ENCODE results near the gene CGREF1. TPM values are rescaled to one million over a fixed set of nuclear protein-coding genes. Genes with fewer than 3 reads are reported as not detected.

CGREF1 gene
- total RNA-seq, 4 donors from 2014 or later = 3.7 to 8.5 TPM; not detected in 2

DNA sequence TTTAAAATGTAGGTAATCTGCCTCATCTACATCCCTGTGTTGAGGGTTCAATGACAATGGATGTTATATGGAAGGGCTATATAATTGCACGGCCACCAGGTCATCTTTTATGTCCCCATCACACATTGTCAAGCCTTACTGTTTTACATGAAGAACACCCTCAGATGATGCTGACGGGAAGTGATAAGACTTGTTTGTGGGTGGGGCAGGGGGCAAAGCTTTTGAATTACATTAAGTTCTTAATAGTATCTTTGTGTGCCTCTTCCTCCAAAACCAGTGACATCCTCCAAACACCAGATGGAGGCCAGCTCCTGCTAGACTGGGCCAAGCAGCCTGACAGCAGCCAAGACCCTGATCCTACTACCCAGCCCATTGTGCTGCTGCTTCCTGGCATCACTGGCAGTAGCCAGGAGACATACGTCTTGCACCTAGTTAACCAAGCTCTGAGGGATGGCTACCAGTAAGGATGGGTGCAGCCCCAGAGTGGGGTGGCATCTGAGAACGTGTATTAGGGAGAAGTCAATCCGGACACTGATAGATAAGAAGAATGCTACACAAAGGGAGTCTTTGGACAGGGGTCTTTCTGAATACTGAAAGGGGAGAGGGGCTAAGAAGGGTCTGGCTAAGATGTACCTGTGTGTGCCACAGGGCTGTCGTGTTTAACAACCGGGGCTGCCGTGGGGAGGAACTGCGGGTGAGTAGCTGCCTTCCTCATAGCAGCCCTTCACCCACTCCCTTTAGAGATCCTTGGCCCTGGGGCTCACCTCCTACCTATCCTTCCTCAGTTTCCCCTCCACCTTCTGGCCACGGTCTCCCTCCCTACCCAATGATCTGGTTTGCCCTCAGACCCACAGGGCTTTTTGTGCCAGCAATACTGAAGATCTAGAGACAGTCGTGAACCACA is 10.0 kb upstream of the CGREF1 start:
- TF ChIP-seq, protein P1, sequence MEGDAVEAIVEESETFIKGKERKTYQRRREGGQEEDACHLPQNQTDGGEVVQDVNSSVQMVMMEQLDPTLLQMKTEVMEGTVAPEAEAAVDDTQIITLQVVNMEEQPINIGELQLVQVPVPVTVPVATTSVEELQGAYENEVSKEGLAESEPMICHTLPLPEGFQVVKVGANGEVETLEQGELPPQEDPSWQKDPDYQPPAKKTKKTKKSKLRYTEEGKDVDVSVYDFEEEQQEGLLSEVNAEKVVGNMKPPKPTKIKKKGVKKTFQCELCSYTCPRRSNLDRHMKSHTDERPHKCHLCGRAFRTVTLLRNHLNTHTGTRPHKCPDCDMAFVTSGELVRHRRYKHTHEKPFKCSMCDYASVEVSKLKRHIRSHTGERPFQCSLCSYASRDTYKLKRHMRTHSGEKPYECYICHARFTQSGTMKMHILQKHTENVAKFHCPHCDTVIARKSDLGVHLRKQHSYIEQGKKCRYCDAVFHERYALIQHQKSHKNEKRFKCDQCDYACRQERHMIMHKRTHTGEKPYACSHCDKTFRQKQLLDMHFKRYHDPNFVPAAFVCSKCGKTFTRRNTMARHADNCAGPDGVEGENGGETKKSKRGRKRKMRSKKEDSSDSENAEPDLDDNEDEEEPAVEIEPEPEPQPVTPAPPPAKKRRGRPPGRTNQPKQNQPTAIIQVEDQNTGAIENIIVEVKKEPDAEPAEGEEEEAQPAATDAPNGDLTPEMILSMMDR (IDR thresholded peaks at IDR 0.05) = no peak
- TF ChIP-seq POLR2A (IDR thresholded peaks at IDR 0.05) = no peak
- Histone ChIP-seq H3K4me3 (replicated peaks in 1 of 3) (no peak overlapping the region), H3K36me3 (peaks cover 11 to 24% of the 10 kb centered on the region in 2 donors), H3K27me3 (no peaks in the 10 kb centered on the region), H3K4me1 (peaks cover 10 to 15% of the 10 kb centered on the region in 2 donors), H3K9me3 (no peaks in the 10 kb centered on the region), H3K27ac (no peak overlapping the region)
- 83 to 89% methylated on average over 11 of the region's 11 CpGs for WGBS, 2 donors
- no peak for DNase-seq
- intact Hi-C loops (cut with DNase I) = no loop called here

DNA sequence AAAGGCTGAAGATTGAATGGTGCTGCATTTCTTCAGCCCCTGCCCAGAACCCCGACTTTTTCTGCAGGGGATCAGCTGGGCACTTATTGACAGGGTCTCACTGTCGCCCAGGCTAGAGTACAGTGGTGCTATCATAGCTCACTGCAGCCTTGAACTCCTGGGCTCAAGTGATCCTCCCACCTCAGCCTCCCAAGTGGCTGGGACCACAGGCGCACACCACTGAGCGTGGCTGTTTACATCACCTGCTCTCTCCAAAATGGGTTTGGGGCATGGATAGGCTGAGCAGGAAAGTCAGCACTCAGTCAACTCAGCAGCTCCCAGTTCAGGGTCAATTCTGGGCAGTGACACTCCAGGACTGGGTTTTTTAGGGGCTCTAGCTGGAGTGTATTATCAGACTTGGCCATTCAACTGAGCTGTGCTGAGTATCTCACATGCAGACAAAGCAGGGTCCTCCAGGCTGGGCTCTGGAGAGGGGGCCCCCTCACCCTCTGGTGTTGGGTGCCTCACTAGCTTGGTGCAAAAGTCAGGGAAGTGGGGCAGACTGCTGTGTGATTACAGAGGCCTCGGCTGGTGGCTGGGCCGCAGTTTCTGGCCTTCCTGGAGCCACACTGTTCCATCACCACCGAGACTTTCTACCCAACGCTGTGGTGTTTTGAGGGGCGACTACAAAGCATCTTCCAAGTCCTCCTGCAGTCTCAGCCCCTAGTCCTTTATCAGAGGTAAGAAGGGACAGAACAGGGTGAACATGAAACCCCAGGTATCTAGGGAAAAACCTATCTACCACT is 9.1 kb upstream of the CGREF1 start:
- peaks cover 2 to 14% of the 10 kb centered on the region in 2 donors for H3K4me1 ChIP-seq
- no peaks in the 10 kb centered on the region for H3K27me3 ChIP-seq
- WGBS, 2 donors = 81 to 94% methylated on average over 3 to 7 of the region's 9 CpGs
- TF ChIP-seq POLR2A (IDR thresholded peaks at IDR 0.05) = no peak
- TF ChIP-seq, protein P1 (IDR thresholded peaks at IDR 0.05) = no peak
- no peak for DNase-seq
- intact Hi-C loops (cut with DNase I) = no loop called here
- no peak overlapping the region for H3K27ac ChIP-seq
- H3K4me3 ChIP-seq (replicated peaks in 1 of 3) = no peak overlapping the region
- no peaks in the 10 kb centered on the region for H3K9me3 ChIP-seq
- H3K36me3 ChIP-seq = peaks cover 11 to 24% of the 10 kb centered on the region in 2 donors

DNA sequence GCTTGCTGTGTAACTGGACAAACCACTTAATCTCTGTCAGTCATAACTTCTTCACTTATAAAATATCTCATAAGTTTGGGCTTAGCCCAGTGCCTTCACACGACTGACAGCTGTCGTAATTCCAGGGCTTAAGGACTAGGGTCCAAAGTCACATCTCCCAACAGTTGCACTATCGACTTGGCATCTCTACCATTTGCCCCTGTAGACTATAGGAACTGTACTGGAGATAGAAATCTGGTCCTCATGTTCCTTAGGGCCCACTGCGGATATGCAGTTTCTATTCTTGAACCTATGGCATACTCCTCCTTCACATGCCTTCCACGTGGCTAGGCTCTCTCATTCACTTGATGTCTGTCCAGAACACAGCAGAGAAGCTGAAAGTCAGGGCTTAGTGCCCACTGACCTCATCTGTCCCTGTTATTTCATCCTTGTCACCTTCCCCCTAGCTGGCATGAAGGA is 7.4 kb upstream of the CGREF1 start:
- Histone ChIP-seq H3K4me3 (replicated peaks in 1 of 3) (no peak overlapping the region), H3K27ac (no peak overlapping the region), H3K27me3 (no peaks in the 10 kb centered on the region), H3K36me3 (peaks cover 10% of the 10 kb centered on the region in 2 donors), H3K4me1 (peaks cover 0 to 10% of the 10 kb centered on the region in 2 donors), H3K9me3 (no peaks in the 10 kb centered on the region)
- no peak for DNase-seq
- intact Hi-C loops (cut with DNase I) = no loop called here
- WGBS, 2 donors = 62 to 65% methylated on average over 5 of the region's 5 CpGs
- TF ChIP-seq, protein P1 (IDR thresholded peaks at IDR 0.05) = no peak
- TF ChIP-seq POLR2A (IDR thresholded peaks at IDR 0.05) = no peak

DNA sequence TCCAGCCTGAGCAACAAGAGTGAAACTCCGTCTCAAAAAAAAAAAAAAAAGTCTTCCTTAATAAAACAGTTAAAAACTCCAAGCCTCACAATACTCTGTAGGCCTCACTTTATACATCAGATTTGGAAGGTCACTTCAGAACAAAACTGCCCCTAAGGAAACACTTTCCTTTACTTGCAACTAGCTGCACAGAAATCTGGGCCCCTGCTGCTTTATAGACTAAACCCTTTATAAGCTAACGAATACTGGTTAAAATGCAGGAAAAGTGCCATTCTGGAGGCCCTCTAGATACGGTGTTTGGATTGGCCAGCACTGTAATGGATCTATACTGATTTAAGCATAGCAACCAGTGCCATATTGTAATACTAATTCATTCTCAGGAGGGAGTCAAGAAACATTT is 6.2 kb upstream of the CGREF1 start:
- intact Hi-C loops (cut with DNase I) = no loop called here
- no peak for DNase-seq
- 83 to 90% methylated on average over 3 of the region's 3 CpGs for WGBS, 2 donors
- Histone ChIP-seq H3K36me3 (no peaks in the 10 kb centered on the region), H3K27ac (no peak overlapping the region), H3K9me3 (no peaks in the 10 kb centered on the region), H3K4me3 (replicated peaks in 1 of 3) (no peak overlapping the region), H3K4me1 (peaks cover 0 to 10% of the 10 kb centered on the region in 2 donors), H3K27me3 (no peaks in the 10 kb centered on the region)
- TF ChIP-seq, protein P1 (IDR thresholded peaks at IDR 0.05) = no peak
- TF ChIP-seq POLR2A (IDR thresholded peaks at IDR 0.05) = no peak
